ENCODE data around the gene FARP1. TPM values are rescaled to one million over a fixed set of nuclear protein-coding genes. Genes with fewer than 3 reads are reported as not detected.

FARP1 gene
- total RNA-seq, 4 donors from 2014 or later = 1.5 to 10.3 (median 6.4) TPM

GRCh38 chr13:98105929-98106336 lies 37.0 kb upstream of the FARP1 start:
- no peak overlapping the region for H3K4me3 ChIP-seq
- TF ChIP-seq, protein P1, sequence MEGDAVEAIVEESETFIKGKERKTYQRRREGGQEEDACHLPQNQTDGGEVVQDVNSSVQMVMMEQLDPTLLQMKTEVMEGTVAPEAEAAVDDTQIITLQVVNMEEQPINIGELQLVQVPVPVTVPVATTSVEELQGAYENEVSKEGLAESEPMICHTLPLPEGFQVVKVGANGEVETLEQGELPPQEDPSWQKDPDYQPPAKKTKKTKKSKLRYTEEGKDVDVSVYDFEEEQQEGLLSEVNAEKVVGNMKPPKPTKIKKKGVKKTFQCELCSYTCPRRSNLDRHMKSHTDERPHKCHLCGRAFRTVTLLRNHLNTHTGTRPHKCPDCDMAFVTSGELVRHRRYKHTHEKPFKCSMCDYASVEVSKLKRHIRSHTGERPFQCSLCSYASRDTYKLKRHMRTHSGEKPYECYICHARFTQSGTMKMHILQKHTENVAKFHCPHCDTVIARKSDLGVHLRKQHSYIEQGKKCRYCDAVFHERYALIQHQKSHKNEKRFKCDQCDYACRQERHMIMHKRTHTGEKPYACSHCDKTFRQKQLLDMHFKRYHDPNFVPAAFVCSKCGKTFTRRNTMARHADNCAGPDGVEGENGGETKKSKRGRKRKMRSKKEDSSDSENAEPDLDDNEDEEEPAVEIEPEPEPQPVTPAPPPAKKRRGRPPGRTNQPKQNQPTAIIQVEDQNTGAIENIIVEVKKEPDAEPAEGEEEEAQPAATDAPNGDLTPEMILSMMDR (IDR thresholded peaks at IDR 0.05) = no peak
- TF ChIP-seq POLR2A (IDR thresholded peaks at IDR 0.05) = no peak
- no peaks in the 10 kb centered on the region for H3K36me3 ChIP-seq
- no peak for DNase-seq
- H3K27me3 ChIP-seq = no peaks in the 10 kb centered on the region
- no peaks in the 10 kb centered on the region for H3K9me3 ChIP-seq
- no peaks in the 10 kb centered on the region for H3K4me1 ChIP-seq
- WGBS, 2 donors = 43 to 51% methylated on average over 3 of the region's 3 CpGs
- no peak overlapping the region for H3K27ac ChIP-seq
- intact Hi-C loops (cut with DNase I) = no loop called here

- H3K36me3 ChIP-seq = no peaks in the 10 kb centered on the region
- H3K27ac ChIP-seq = no peak overlapping the region
- H3K4me1 ChIP-seq = no peaks in the 10 kb centered on the region
- intact Hi-C loops (cut with DNase I) = no loop called here
- H3K27me3 ChIP-seq = no peaks in the 10 kb centered on the region
- no peak for DNase-seq
- no peaks in the 10 kb centered on the region for H3K9me3 ChIP-seq
- 75 to 78% methylated on average over 3 of the region's 3 CpGs for WGBS, 2 donors
- TF ChIP-seq, protein P1 (IDR thresholded peaks at IDR 0.05) = no peak
- TF ChIP-seq POLR2A (IDR thresholded peaks at IDR 0.05) = no peak
- H3K4me3 ChIP-seq = no peak overlapping the region
Measured at GRCh38 chr13:98108341-98108740, 34.6 kb upstream of the FARP1 start.

GRCh38 chr13:98109226-98109853 lies 33.6 kb upstream of the FARP1 start:
- no peak for TF ChIP-seq POLR2A (IDR thresholded peaks at IDR 0.05)
- TF ChIP-seq, protein P1 (IDR thresholded peaks at IDR 0.05) = no peak

DNA sequence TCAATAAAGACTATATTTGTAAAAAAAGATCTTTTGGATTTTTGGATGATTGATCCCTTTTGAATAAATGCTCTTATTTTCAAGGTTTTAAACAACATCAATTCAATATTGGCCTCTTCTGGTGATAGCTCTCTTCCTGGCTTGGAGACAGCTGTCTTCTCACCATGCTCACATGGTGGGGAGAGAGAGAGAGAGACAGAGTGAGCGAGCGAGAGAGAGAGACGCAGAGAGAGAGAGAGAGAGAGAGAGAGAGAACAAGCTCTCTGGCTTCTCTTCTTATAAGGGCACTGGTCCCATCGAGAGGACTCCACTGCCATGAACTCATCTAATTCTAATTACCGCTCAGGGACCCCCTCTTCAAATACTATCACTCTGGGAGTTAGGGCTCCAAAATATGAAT lies 32.1 kb upstream of the FARP1 start:
- Histone ChIP-seq H3K27ac (no peak overlapping the region), H3K36me3 (no peaks in the 10 kb centered on the region), H3K4me3 (no peak overlapping the region), H3K9me3 (no peaks in the 10 kb centered on the region), H3K4me1 (no peaks in the 10 kb centered on the region), H3K27me3 (no peaks in the 10 kb centered on the region)
- intact Hi-C loops (cut with DNase I) = no loop called here
- DNase-seq = no peak
- TF ChIP-seq, protein P1 (IDR thresholded peaks at IDR 0.05) = no peak
- no peak for TF ChIP-seq POLR2A (IDR thresholded peaks at IDR 0.05)
- 88% methylated on average over 4 to 5 of the region's 5 CpGs for WGBS, 2 donors

More at GRCh38 chr13:98109226-98109853, 33.6 kb upstream of the FARP1 start:
- H3K27ac ChIP-seq = no peak overlapping the region
- intact Hi-C loops (cut with DNase I) = no loop called here
- WGBS, 2 donors = 66 to 69% methylated on average over 6 to 7 of the region's 7 CpGs
- no peaks in the 10 kb centered on the region for H3K4me1 ChIP-seq
- H3K4me3 ChIP-seq = no peak overlapping the region
- no peak for DNase-seq
- H3K36me3 ChIP-seq = no peaks in the 10 kb centered on the region
- H3K9me3 ChIP-seq = no peaks in the 10 kb centered on the region
- H3K27me3 ChIP-seq = no peaks in the 10 kb centered on the region

- no peak overlapping the region for H3K27ac ChIP-seq
- no peak overlapping the region for H3K4me3 ChIP-seq
- no peaks in the 10 kb centered on the region for H3K36me3 ChIP-seq
- no peak for DNase-seq
- H3K9me3 ChIP-seq = no peaks in the 10 kb centered on the region
- 81 to 92% methylated on average over 4 of the region's 10 CpGs for WGBS, 2 donors
- intact Hi-C loops (cut with DNase I) = no loop called here
- TF ChIP-seq, protein P1 (IDR thresholded peaks at IDR 0.05) = no peak
- TF ChIP-seq POLR2A (IDR thresholded peaks at IDR 0.05) = no peak
- no peaks in the 10 kb centered on the region for H3K27me3 ChIP-seq
- H3K4me1 ChIP-seq = no peaks in the 10 kb centered on the region
Measured at GRCh38 chr13:98111168-98112098, 31.5 kb upstream of the FARP1 start.
